HCT116 (cell line): ENCODE data around the gene PRKD3.

Source experiments
- CEBPB ChIP-seq: IDR thresholded peaks from 2 replicates; pipeline ENCODE4 v1.6.1; 2012; ENCODE audit warnings: low read depth
- CTCF ChIP-seq, 3 experiments: fragments of 200-600 bp in 1 of 3; sonication (generic) in 1 of 3; IDR thresholded peaks in 2 of 3; conservative IDR thresholded peaks in 1 of 3; 2 replicates each; pipeline ENCODE4 v1.5.1; 2012 to 2017; ENCODE audit warnings: low read depth in 2 of 3, low read length in 2 of 3, antibody characterized with exemption in 1 of 3, borderline replicate concordance in 1 of 3, control low read depth in 1 of 3, mild to moderate bottlenecking in 1 of 3, mixed read lengths in 1 of 3, mixed run types in 1 of 3, moderate library complexity in 1 of 3; ENCODE audit not compliant: insufficient read depth in 1 of 3
- EZH2 ChIP-seq: fragments of 200-600 bp; sonication (generic); IDR thresholded peaks from 2 replicates; pipeline ENCODE4 v1.6.1; 2017; ENCODE audit warnings: antibody characterized with exemption, mixed run types
- MAX ChIP-seq: IDR thresholded peaks from 2 replicates; pipeline ENCODE4 v1.6.1; 2012
- POLR2A ChIP-seq: IDR thresholded peaks from 2 replicates; pipeline ENCODE4 v1.7.0; 2011; ENCODE audit warnings: borderline replicate concordance; ENCODE audit not compliant: insufficient read depth, insufficient read length; ENCODE audit errors: extremely low read depth
- POLR2AphosphoS5 ChIP-seq: IDR thresholded peaks from 2 replicates; pipeline ENCODE4 v1.6.1; 2011; ENCODE audit warnings: mild to moderate bottlenecking, low read depth, low read length, moderate library complexity
- RAD21 ChIP-seq: IDR thresholded peaks from 2 replicates; pipeline ENCODE4 v1.6.1; 2012; ENCODE audit warnings: low read depth, mild to moderate bottlenecking
- SP1 ChIP-seq: IDR thresholded peaks from 2 replicates; pipeline ENCODE4 v1.6.1; 2012; ENCODE audit warnings: low read depth
- SRF ChIP-seq: IDR thresholded peaks from 2 replicates; pipeline ENCODE4 v1.6.1; 2012; ENCODE audit warnings: low read depth
- YY1 ChIP-seq: IDR thresholded peaks from 2 replicates; pipeline ENCODE4 v1.6.1; 2011; ENCODE audit warnings: low read length, low read depth, moderate library complexity, mild to moderate bottlenecking; ENCODE audit not compliant: insufficient replicate concordance; ENCODE audit errors: extremely low read depth
- ZBTB33 ChIP-seq: IDR thresholded peaks from 2 replicates; pipeline ENCODE4 v1.6.1; 2011; ENCODE audit warnings: mild to moderate bottlenecking, low read length, moderate library complexity; ENCODE audit not compliant: insufficient replicate concordance; ENCODE audit errors: extremely low read depth
- ZNF274 ChIP-seq: fragments of 200-500 bp; sonication (Bioruptor generic); IDR thresholded peaks from 2 replicates; pipeline ENCODE4 v1.6.1; 2014; ENCODE audit warnings: mild to moderate bottlenecking, low read depth, low read length, inconsistent platforms

GRCh38 chr2:37358466-37358865, 33.8 kb upstream of the PRKD3 start:
- TF ChIP-seq CTCF (IDR thresholded peaks at IDR 0.05 in 2 of 3, conservative IDR thresholded peaks at IDR 0.05 in 1 of 3; ENCODE audit: borderline replicate concordance in 1 of 3, insufficient read depth in 1 of 3, low read depth in 2 of 3, low read length in 2 of 3) (no peak), YY1 (no peak), EZH2 (no peak), POLR2AphosphoS5 (no peak), RAD21 (no peak), MAX (no peak), CEBPB (no peak), POLR2A (no peak), SRF (no peak), ZNF274 (no peak), ZBTB33 (no peak), SP1 (no peak)
